ENCODE measurements around the gene CORO6.

Gene CORO6

DNA sequence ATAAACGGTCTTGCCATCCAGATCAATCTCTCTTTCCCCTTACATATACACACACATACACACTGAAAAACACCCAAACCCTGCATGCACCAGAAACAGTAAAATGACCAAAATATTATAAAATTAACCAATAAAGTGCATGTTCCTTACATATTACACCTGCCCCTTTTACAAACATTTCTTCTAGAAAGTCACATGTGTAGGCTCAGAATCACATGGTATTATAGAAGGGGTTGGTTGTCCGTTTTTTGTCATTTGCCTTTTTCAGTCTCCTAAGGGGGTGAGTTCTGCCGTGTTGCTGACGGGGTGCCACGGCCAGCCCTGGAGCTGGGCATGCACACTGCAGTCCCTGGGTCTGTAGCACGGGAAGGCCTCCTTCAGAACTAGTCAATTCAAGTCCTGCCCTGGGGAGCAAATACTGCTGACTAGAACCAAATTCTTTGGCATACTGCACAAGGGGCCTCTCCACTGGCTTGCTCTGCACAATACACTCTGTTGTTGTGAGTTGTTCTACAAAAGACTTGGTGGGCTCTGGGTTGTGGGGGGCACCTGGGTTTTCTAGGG is 8.0 kb upstream of the CORO6 start:
- DNase-seq (ENCODE audit: low spot score), result no peak

GRCh38 chr17:29629839-29630238 is 7.1 kb upstream of the CORO6 start:
- no peak for DNase-seq (ENCODE audit: low spot score)

GRCh38 chr17:29628644-29629043 is 5.9 kb upstream of the CORO6 start:
- DNase-seq (ENCODE audit: low spot score), result no peak

- no peak for DNase-seq (ENCODE audit: low spot score)
Measured at GRCh38 chr17:29627951-29628350, 5.2 kb upstream of the CORO6 start.

- DNase-seq (ENCODE audit: low spot score), result no peak
Measured at GRCh38 chr17:29625037-29625750, 2.5 kb upstream of the CORO6 start.

GRCh38 chr17:29624586-29624985 is 1.9 kb upstream of the CORO6 start:
- DNase-seq (ENCODE audit: low spot score), result peak; percentile 53

- DNase-seq (ENCODE audit: low spot score), result no peak
Measured at GRCh38 chr17:29623283-29623647, 553 bp upstream of the CORO6 start.

DNA sequence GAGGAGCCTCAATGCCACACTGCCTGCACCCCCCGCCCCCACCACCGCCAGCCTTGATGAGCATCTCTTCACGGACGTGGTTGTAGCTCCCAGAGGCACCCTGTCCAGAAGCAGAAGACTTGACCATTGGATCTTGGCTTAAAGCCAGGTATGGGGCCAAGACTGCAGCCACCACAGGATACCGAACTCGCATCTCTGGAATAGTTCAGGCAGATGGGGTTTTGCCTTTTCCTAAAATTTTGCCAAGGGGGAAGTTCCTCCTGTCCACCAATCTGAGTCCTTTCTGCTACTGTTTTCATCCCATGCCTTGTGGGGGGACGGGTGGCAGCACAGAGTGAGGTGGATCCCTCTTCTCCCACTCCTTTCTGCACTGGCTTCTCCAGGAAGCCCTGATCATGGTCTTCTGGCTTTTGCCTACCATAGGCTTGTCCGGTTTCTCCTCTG is 939 bp downstream of the CORO6 start:
- DNase-seq (ENCODE audit: low spot score), result no peak

DNA sequence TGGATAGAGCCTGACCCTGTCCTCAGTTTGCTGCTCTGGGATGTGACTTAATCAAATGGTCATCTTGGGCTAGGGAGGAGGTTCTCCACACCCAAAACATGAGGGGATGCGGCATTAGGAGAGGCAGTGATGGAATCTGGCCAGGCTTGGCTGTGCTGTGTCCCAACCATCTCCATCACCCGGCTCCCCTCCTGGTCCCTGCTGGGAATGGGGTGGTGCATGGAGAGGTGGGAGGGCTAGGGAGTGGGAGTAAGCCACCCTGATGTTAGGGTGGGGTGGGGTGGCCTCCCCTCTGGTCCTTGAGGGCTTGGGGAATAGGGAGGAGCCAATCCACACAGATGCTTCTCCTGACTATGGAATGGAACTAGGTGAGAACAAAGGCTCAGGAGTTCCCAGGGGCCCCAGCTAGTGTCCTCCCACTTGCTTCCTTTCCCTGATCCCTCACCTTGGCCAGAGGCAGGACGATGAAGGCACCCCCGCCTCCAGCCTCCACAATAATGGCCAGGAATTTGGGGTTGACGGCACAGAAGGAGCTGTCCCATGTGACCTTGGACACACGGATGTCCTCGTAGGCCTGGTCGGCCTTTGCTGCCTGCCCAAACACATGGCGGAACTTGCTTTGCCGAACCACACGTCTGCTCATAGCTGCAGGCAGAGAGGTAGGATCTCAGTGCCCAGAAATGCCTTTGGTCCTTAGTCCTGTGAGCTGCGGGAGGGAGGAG is 1.8 kb downstream of the CORO6 start:
- DNase-seq (ENCODE audit: low spot score), result no peak

- no peak for DNase-seq (ENCODE audit: low spot score)
Measured at GRCh38 chr17:29620271-29620670, 2.4 kb downstream of the CORO6 start.

DNA sequence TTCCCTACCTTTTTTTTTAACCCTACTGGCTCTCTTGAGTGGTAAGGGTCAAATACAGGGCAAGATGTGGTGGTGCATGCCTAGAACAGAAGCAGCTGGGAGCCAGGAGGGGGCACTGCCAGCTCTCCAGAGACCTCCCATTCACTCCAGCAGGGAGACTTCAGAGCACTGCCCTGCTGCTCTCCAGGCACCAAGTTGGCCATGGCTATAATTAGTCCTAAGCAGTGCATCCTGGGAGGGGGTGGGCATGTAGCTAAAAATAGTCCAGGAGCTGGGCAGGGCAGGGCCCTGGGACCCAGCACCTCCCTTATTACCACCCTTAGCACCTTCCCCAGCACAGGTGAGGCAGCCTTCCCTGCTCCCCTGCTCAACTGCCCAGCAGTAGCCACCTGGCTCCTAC is 3.5 kb downstream of the CORO6 start:
- peak; percentile 28 for DNase-seq (ENCODE audit: low spot score)

GRCh38 chr17:29618272-29619065 is 4.2 kb downstream of the CORO6 start:
- DNase-seq (ENCODE audit: low spot score), result no peak

DNA sequence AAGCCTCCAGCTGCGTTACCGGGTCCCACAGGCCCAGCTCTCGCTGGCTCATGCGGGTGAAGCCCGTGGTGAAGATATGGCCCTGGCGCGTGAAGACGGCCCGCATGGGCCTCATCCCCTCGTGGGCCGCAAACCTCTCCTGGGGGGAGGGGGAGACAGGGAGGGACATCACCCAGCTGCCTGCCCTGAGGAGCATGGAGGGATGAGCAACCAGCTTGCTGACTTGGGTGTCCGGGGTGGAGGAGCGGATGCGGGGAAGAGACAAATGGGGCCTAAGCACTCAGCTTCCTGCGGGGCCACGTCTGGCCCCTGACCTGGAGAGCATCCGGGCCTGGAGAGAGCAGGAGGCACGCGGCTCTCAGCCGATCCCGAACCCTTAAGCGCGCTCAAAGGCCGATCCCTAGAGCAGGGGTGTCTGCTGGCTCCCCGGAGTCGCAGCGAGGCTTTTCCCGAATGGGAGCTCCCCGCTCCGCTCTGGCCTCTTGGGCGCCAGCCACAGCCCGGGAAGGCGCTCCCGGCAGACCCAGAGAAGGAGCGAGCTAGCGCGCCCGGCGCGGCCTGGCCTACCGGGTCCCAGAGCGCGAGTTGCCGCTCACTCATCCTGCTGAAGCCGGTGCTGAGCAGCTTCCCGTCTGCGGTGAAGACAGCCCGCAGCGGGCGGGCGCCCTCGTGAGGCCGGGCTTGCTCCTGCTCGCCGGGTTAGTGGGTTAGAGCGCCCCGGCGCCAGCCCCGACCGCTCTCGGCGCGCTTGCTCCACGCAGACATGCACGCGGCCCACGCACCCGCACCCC is 5.0 kb downstream of the CORO6 start:
- DNase-seq (ENCODE audit: low spot score), result peak; percentile 92

DNA sequence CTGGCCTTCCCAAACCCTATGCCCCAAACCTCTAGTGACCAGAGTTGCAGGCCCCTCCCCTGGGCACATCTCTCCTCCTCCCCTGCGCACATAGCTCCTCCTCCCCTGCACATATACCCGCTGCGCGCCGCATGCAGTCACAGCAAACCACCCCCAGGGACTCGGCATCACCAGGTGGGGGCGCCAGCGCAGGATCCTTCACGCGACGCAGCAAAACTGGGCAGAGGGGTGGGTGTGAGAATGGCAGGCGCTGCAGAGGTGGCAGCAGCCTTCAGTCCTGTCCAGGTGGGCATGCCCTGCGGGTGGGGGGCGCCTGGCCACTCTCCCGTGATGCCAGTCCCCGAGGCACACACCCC is 5.6 kb downstream of the CORO6 start:
- DNase-seq (ENCODE audit: low spot score), result peak; percentile 96

DNA sequence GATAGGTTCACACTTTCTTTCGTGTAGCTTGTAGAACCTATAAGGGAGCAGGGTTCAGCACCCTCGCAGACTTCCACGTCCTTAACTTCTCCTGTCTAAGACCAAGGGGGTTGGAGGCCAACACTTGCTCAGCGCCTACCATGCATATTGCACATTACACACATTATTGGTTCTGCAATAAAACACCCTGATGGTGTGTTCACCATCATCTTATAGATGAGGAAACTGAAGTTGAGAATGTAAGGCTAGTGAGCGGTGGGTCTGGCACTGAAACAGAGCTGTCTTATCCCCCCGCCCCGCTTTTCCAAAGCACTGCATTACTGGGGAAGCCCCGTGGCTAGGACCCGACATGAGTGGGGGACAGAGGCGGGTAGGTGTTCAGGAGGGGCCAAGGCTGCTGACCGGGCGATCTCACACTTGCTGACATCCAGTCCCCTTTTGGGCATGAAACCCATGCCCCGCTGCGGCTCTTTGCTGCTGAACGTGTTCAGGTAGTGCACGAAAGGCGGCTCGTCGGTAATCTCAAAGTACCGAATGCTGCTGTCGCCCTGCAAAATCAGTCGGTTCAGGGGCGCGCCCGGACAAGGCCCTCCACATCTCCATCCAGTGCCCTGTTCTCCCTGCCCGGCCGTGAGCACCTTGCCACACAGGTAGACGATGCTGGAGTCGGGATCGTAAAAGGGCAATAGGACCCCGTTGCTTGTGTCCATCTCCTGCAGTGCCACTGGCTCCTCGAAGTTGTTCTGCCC is 6.2 kb downstream of the CORO6 start:
- DNase-seq (ENCODE audit: low spot score), result no peak

- peak; percentile 83 for DNase-seq (ENCODE audit: low spot score)
Measured at GRCh38 chr17:29615492-29616299, 7.0 kb downstream of the CORO6 start.

DNA sequence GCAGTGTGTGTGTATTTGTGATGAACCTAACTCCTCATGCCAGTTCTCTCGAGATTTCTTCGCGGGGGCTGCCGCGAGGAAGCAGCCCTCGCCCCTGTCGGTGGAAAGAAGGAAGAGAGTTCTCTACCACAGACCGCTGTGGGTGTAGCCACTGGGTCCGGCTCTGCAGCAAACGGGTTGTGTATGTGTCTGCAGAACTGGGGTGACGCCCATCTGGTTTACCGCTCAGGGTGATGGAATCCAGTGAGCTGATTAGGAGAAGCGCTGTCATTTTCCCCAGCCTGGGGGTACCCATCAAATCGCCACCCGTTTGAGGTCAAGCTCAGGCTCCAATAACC is 7.7 kb downstream of the CORO6 start:
- DNase-seq (ENCODE audit: low spot score), result peak; percentile 64

DNA sequence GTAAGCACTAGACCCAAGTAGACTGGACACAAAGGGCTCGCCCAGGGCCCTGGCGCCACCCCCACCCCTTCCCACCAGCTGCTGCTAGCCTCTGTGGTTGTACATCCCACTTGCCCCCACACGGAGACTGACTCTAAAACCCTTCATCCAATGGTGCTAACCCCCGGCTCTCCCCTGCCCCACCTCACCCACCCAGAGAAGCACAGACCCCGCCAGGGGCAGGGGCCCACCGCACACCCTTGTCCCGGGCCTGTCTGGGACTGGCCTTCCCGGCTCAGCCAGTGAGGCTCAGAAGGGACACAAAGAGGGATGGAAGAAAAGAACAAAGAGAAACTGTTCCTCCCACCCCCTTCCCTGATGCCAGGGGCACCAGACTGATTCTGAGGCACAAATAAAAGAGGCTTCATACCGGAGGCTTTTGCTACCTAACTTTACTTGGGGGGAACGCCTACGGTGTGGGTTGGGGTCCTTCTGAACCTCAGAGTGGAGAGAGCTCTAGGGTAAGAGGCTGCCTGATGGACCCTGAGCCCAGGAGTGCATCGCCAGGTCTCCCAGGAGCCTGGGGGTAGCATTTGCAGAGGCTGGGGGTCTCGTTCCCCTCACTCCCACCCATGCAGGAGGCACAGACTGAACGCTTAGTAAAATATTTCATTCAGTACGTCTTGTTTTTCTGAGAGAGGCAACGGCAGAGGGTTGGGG is 8.2 kb downstream of the CORO6 start:
- no peak for DNase-seq (ENCODE audit: low spot score)

- DNase-seq (ENCODE audit: low spot score), result no peak
Measured at GRCh38 chr17:29613856-29614255, 8.9 kb downstream of the CORO6 start.

DNA sequence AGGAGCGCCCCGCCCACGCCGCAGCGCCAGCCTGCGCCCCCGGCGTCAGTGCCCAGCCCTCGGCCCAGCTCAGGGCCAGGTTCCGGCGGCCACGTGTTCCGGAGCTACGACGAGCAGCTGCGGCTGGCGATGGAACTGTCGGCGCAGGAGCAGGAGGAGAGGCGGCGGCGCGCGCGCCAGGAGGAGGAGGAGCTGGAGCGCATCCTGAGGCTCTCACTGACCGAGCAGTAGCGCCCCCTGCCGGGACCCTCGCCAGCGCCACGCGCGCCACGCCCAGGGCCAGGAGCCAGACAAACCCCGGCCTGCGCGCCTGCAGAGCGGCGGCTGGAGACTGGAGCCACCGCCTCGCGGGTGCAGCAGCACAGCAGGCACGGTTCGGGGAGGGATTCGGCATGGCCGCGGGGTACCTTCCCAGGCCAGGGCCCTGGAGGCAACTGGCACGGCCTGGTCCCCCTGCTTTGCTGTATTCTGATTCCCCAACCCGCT is 9.3 kb downstream of the CORO6 start:
- peak; percentile 97 for DNase-seq (ENCODE audit: low spot score)

All from activated CD4-positive, alpha-beta T cell treated with anti-CD3 and anti-CD28 coated beads, Interleukin-2, Interleukin-4, amounts not matched to agents 100 ng/mL and 50 ng/mL, durations not matched to agents 16 hours and 8 hours (primary cell).